ENCODE measurements around the gene GRM7.

- TF ChIP-seq POLR2AphosphoS5 (IDR thresholded peaks at IDR 0.05; ENCODE audit: low read depth, low read length): no peak
- no peak for TF ChIP-seq REST (IDR thresholded peaks at IDR 0.05; ENCODE audit: insufficient read depth in 1 of 2, low read depth in 2 of 2, low read length in 2 of 2)
- no peak for TF ChIP-seq SIN3A (IDR thresholded peaks at IDR 0.05; ENCODE audit: borderline replicate concordance, insufficient read depth, low read length)
- no peak for TF ChIP-seq TAF1 (IDR thresholded peaks at IDR 0.05; ENCODE audit: borderline replicate concordance, insufficient read depth, low read length)
These were observed 808.7 kb downstream of the GRM7 start for GRCh38 chr3:7669641-7670040.

Measured in PFSK-1 (cell line).